Keratinocyte (primary cell): Measurements from ENCODE around the gene ATP1A4. TPM values are rescaled to one million over a fixed set of nuclear protein-coding genes. Genes with fewer than 3 reads are reported as not detected.

Experiments
- DNase-seq: peaks from one replicate; pipeline ENCODE4 v3.0.0-alpha.2; 2011; ENCODE audit warnings: low read depth, missing footprints, low spot score
- FAIRE-seq: peaks from 2 replicates; lab custom pipeline; 2011; peaks lifted over from hg19 to GRCh38; lab: Jason Lieb, UNC
- H2AFZ ChIP-seq: 2 replicates; pipeline ENCODE4 v1.6.0; 2012; ENCODE audit warnings: low read length, control low read depth, inconsistent platforms; ENCODE audit not compliant: control insufficient read depth
- H3K27ac ChIP-seq: 2 replicates; pipeline ENCODE4 v1.5.1; 2011; ENCODE audit warnings: low read length; ENCODE audit not compliant: control insufficient read depth, insufficient read depth
- H3K27me3 ChIP-seq: 3 replicates; pipeline ENCODE4 v1.6.0; 2011; ENCODE audit warnings: low read length; ENCODE audit not compliant: control insufficient read depth, insufficient read depth; ENCODE audit errors: extremely low read depth
- H3K36me3 ChIP-seq, 2 experiments: 2 replicates in 1 of 2; 3 replicates in 1 of 2; pipeline ENCODE4 v1.5.1; 2011; ENCODE audit warnings: low read length in 2 of 2, mild to moderate bottlenecking in 1 of 2; ENCODE audit not compliant: control insufficient read depth in 2 of 2, insufficient read depth in 2 of 2; ENCODE audit errors: extremely low read depth in 1 of 2
- H3K4me1 ChIP-seq: 3 replicates; pipeline ENCODE4 v1.5.1; 2011; ENCODE audit warnings: low read length; ENCODE audit not compliant: control insufficient read depth, insufficient read depth; ENCODE audit errors: extremely low read depth
- H3K4me2 ChIP-seq: 3 replicates; pipeline ENCODE4 v1.6.0; 2011; ENCODE audit warnings: low read depth, low read length; ENCODE audit not compliant: control insufficient read depth, insufficient read depth; ENCODE audit errors: extremely low read depth
- H3K4me3 ChIP-seq, 3 experiments: fragments of 200-600 bp in 1 of 3; sonication (generic) in 1 of 3; 2 replicates in 2 of 3; 3 replicates in 1 of 3; pipeline ENCODE4 v1.5.1; 2011 to 2016; ENCODE audit warnings: low read length in 3 of 3, mild to moderate bottlenecking in 3 of 3, control low read depth in 2 of 3, inconsistent platforms in 1 of 3, low read depth in 1 of 3, mixed read lengths in 1 of 3, mixed run types in 1 of 3, moderate library complexity in 1 of 3; ENCODE audit not compliant: control insufficient read depth in 2 of 3, insufficient read depth in 2 of 3; ENCODE audit errors: extremely low read depth in 1 of 3
- H3K79me2 ChIP-seq: 2 replicates; pipeline ENCODE4 v1.6.0; 2012; ENCODE audit warnings: low read length; ENCODE audit not compliant: control insufficient read depth, insufficient read depth
- H3K9ac ChIP-seq: 3 replicates; pipeline ENCODE4 v1.6.0; 2011; ENCODE audit warnings: low read length; ENCODE audit not compliant: control insufficient read depth, insufficient read depth; ENCODE audit errors: extremely low read depth
- H3K9me1 ChIP-seq: 3 replicates; pipeline ENCODE4 v1.6.0; 2011; ENCODE audit warnings: low read length; ENCODE audit not compliant: control insufficient read depth, insufficient read depth; ENCODE audit errors: extremely low read depth
- H3K9me3 ChIP-seq: 2 replicates; pipeline ENCODE4 v1.5.1; 2012; ENCODE audit warnings: low read depth, low read length; ENCODE audit not compliant: control insufficient read depth
- H4K20me1 ChIP-seq: 3 replicates; pipeline ENCODE4 v1.6.0; 2011; ENCODE audit warnings: low read length; ENCODE audit not compliant: control insufficient read depth, insufficient read depth; ENCODE audit errors: extremely low read depth
- EZH2 ChIP-seq: IDR thresholded peaks from one replicate; pipeline ENCODE4 v1.6.1; 2012; ENCODE audit warnings: inconsistent platforms, mild to moderate bottlenecking, low read length, moderate library complexity
- dilution Hi-C: fragments of 300-500 bp; cut with MboI; formaldehyde crosslinking; loops from one replicate; pipeline ENCODE4 v1.7.0; 2020; ENCODE audit warnings: low sequenced_read_pairs; ENCODE audit not compliant: extremely low pct_ligation_motif_present
- polyA plus RNA-seq, 5 experiments: library from polyadenylated mRNA; depleted of rRNA in 3 of 5; stranded (reverse) in 3 of 5; stranded (forward) in 1 of 5; unstranded in 1 of 5; fragments of >200 nt; gene quantifications; 1 replicate in 1 of 5; 2 replicates in 3 of 5; 3 replicates in 1 of 5; pipeline versions ENCODE4 v1.2.1 to v1.2.3, GENCODE V29; 2011 to 2012; ENCODE audit warnings: missing spikeins in 2 of 5, low read depth in 1 of 5, low replicate concordance in 1 of 5
- TF ChIP-seq, protein P1 (sequence below), 3 experiments: IDR thresholded peaks in 1 of 3; conservative IDR thresholded peaks in 1 of 3; optimal IDR thresholded peaks in 1 of 3; 2 replicates in 2 of 3; 3 replicates in 1 of 3; pipeline versions ENCODE3 to v1.5.1; 2011; ENCODE audit warnings: low read length in 3 of 3, mild to moderate bottlenecking in 3 of 3, moderate library complexity in 2 of 3, control low read depth in 1 of 3, inconsistent platforms in 1 of 3; ENCODE audit not compliant: insufficient read depth in 2 of 3; ENCODE audit errors: extremely low read depth in 1 of 3

The ATP1A4 gene
- polyA plus RNA-seq, 1 donor (not counting 4 experiments of a cell fraction or from before 2014, with no cell fraction given): not detected

DNA sequence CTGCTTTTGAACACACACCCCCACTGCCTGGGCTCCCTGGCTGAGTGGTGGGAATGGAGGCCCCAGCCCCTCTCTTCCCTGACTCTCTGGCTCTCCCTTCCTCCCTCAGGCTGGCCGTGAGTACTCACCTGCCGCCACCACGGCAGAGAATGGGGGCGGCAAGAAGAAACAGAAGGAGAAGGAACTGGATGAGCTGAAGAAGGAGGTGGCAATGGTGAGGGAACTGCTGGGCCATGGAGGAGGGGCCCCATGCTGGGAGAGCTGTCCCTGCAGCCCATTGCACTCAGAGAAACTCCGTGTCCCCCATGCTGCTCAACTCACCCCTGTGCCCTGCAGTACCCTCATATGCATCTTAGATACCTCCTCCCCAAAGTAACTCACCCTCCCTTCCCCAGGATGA, 30.6 kb upstream of the ATP1A4 start:
- DNase-seq (no peak), FAIRE-seq (no peak)
- H3K4me2 ChIP-seq: no peak overlapping the region
- H3K9me3 ChIP-seq: no peaks in the 10 kb centered on the region
- dilution Hi-C loops: no loop called here
- H3K27me3 ChIP-seq: no peaks in the 10 kb centered on the region
- H3K9ac ChIP-seq: no peak overlapping the region
- H3K9me1 ChIP-seq: no peaks in the 10 kb centered on the region
- TF ChIP-seq EZH2: no peak
- TF ChIP-seq, protein P1, sequence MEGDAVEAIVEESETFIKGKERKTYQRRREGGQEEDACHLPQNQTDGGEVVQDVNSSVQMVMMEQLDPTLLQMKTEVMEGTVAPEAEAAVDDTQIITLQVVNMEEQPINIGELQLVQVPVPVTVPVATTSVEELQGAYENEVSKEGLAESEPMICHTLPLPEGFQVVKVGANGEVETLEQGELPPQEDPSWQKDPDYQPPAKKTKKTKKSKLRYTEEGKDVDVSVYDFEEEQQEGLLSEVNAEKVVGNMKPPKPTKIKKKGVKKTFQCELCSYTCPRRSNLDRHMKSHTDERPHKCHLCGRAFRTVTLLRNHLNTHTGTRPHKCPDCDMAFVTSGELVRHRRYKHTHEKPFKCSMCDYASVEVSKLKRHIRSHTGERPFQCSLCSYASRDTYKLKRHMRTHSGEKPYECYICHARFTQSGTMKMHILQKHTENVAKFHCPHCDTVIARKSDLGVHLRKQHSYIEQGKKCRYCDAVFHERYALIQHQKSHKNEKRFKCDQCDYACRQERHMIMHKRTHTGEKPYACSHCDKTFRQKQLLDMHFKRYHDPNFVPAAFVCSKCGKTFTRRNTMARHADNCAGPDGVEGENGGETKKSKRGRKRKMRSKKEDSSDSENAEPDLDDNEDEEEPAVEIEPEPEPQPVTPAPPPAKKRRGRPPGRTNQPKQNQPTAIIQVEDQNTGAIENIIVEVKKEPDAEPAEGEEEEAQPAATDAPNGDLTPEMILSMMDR (optimal IDR thresholded peaks at IDR 0.05 in 1 of 3, IDR thresholded peaks at IDR 0.05 in 1 of 3, conservative IDR thresholded peaks at IDR 0.05 in 1 of 3; ENCODE audit: extremely low read depth in 1 of 3, insufficient read depth in 2 of 3, low read length in 3 of 3): no peak
- no peaks in the 10 kb centered on the region for H4K20me1 ChIP-seq
- H3K79me2 ChIP-seq: no peaks in the 10 kb centered on the region
- no peak overlapping the region for H3K4me3 ChIP-seq
- H3K36me3 ChIP-seq: no peaks in the 10 kb centered on the region
- no peak overlapping the region for H2AFZ ChIP-seq
- H3K4me1 ChIP-seq: peaks cover 32% of the 10 kb centered on the region
- no peak overlapping the region for H3K27ac ChIP-seq

DNA sequence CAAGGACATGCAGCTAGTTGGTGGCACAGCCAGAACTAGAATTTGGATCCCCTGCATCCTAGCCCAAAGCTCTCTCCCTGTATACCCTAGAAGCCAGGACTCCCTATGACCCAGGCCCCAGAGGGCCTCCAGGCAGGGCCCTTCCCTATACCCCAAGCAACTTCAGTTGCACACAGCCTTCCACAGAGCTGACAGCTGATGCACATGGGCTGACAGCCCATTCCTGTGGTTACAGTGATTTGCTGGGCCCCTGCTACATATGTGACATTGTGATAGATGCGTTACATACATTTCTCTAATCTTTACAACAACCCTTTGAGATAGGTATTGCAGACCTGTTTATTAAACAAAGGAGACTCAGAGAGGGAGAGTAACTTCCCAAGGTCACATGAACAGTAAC, 30.0 kb upstream of the ATP1A4 start:
- dilution Hi-C loops: no loop called here

More for the DNA sequence above, 30.0 kb upstream of the ATP1A4 start:
- no peak overlapping the region for H2AFZ ChIP-seq
- peaks cover 33% of the 10 kb centered on the region for H3K4me1 ChIP-seq
- TF ChIP-seq EZH2: no peak
- TF ChIP-seq, protein P1 (optimal IDR thresholded peaks at IDR 0.05 in 1 of 3, IDR thresholded peaks at IDR 0.05 in 1 of 3, conservative IDR thresholded peaks at IDR 0.05 in 1 of 3; ENCODE audit: extremely low read depth in 1 of 3, insufficient read depth in 2 of 3, low read length in 3 of 3): no peak
- H3K27ac ChIP-seq: no peak overlapping the region
- H3K4me3 ChIP-seq: no peak overlapping the region
- no peak overlapping the region for H3K9ac ChIP-seq
- H3K9me1 ChIP-seq: no peaks in the 10 kb centered on the region
- H4K20me1 ChIP-seq: no peaks in the 10 kb centered on the region
- FAIRE-seq: no peak
- DNase-seq: no peak
- H3K9me3 ChIP-seq: no peaks in the 10 kb centered on the region
- H3K36me3 ChIP-seq: no peaks in the 10 kb centered on the region
- no peak overlapping the region for H3K4me2 ChIP-seq
- H3K79me2 ChIP-seq: no peaks in the 10 kb centered on the region
- no peaks in the 10 kb centered on the region for H3K27me3 ChIP-seq
